Transverse colon (tissue), 4 donors: ENCODE results near the gene MACROD1. TPM values are rescaled to one million over a fixed set of nuclear protein-coding genes. Genes with fewer than 3 reads are reported as not detected.

Experiments used
- DNase-seq: peaks from one replicate; pipeline ENCODE4 v3.0.0-alpha.2; 2019
- H3K27ac ChIP-seq, 4 donors: fragments of 200-600 bp; sonication (generic); 2 replicates each; pipeline ENCODE4 v1.5.1; 2016 to 2018; ENCODE audit warnings: inconsistent platforms in 4 of 4
- H3K27me3 ChIP-seq: fragments of 200-600 bp; sonication (generic); 2 replicates; pipeline ENCODE4 v1.5.1; 2017; ENCODE audit warnings: inconsistent platforms
- H3K36me3 ChIP-seq, 4 donors: fragments of 200-600 bp; sonication (generic); 2 replicates each; pipeline ENCODE4 v1.5.1; 2017 to 2019; ENCODE audit warnings: inconsistent platforms in 4 of 4
- H3K4me1 ChIP-seq, 4 donors: fragments of 200-600 bp; sonication (generic); 2 replicates each; pipeline ENCODE4 v1.5.1; 2017 to 2020; ENCODE audit warnings: inconsistent platforms in 4 of 4
- H3K4me3 ChIP-seq, 4 donors: fragments of 200-600 bp; sonication (generic); 1 replicate in 1 of 4; 2 replicates in 3 of 4; pipeline versions ENCODE4 v1.5.1 to v1.6.1; 2017 to 2019; ENCODE audit warnings: inconsistent platforms in 4 of 4
- H3K9me3 ChIP-seq, 2 donors: fragments of 200-600 bp; sonication (generic); 2 replicates each; pipeline ENCODE4 v1.5.1; 2017 to 2019; ENCODE audit warnings: inconsistent platforms in 2 of 2
- EP300 ChIP-seq: sonication (generic); formaldehyde crosslinking; IDR thresholded peaks from one replicate; pipeline ENCODE4 v1.6.1; 2017; ENCODE audit warnings: antibody characterized with exemption, low read depth
- POLR2A ChIP-seq: fragments of 450-650 bp; IDR thresholded peaks from one replicate; pipeline ENCODE4 v1.6.1; 2016; ENCODE audit warnings: antibody characterized with exemption, mild to moderate bottlenecking, moderate library complexity
- POLR2AphosphoS5 ChIP-seq, 3 donors: sonication (generic); formaldehyde crosslinking; IDR thresholded peaks; one replicate each; pipeline ENCODE4 v1.6.1; 2016; ENCODE audit warnings: antibody characterized with exemption in 3 of 3
- WGBS, 2 donors: methylation state at CpG; one replicate each; pipeline ENCODE4 v1.1.5; 2018; ENCODE audit warnings: low coverage in 1 of 2; 5-methylcytosine and 5-hydroxymethylcytosine counted together
- in situ Hi-C, 4 donors: fragments of 200-750 bp; cut with MboI; loops; one replicate each; pipeline versions ENCODE4 v1.15.0 to v1.15.1; 2017; ENCODE audit warnings: low sequenced_read_pairs in 3 of 4, low pct_ligation_motif_present in 1 of 4, low pct_unique_long_range_greater_than_20kb in 1 of 4
- intact Hi-C: fragments of 100-400 bp; cut with DNase I; formaldehyde crosslinking; loops from one replicate; pipeline ENCODE4 v1.15.1; 2023; ENCODE audit warnings: low total_unique reads
- total RNA-seq, 4 donors: library from RNA; depleted of rRNA; stranded (reverse); fragments of >200 nt; gene quantifications; one replicate each; pipeline ENCODE4 v1.1.0, GENCODE V29; 2016
- TF ChIP-seq, protein P1 (sequence below), 5 experiments: fragments of 200-600 bp in 3 of 5; fragments of 450-650 bp in 2 of 5; sonication (generic) in 3 of 5; IDR thresholded peaks; 1 replicate in 2 of 5; 2 replicates in 3 of 5; pipeline ENCODE4 v1.5.1; 2016 to 2017; ENCODE audit warnings: antibody characterized with exemption in 5 of 5, inconsistent platforms in 3 of 5, mild to moderate bottlenecking in 2 of 5, moderate library complexity in 1 of 5

MACROD1 gene
- total RNA-seq, 4 donors from 2014 or later: 42.9 to 50.7 (median 50.1) TPM

DNA sequence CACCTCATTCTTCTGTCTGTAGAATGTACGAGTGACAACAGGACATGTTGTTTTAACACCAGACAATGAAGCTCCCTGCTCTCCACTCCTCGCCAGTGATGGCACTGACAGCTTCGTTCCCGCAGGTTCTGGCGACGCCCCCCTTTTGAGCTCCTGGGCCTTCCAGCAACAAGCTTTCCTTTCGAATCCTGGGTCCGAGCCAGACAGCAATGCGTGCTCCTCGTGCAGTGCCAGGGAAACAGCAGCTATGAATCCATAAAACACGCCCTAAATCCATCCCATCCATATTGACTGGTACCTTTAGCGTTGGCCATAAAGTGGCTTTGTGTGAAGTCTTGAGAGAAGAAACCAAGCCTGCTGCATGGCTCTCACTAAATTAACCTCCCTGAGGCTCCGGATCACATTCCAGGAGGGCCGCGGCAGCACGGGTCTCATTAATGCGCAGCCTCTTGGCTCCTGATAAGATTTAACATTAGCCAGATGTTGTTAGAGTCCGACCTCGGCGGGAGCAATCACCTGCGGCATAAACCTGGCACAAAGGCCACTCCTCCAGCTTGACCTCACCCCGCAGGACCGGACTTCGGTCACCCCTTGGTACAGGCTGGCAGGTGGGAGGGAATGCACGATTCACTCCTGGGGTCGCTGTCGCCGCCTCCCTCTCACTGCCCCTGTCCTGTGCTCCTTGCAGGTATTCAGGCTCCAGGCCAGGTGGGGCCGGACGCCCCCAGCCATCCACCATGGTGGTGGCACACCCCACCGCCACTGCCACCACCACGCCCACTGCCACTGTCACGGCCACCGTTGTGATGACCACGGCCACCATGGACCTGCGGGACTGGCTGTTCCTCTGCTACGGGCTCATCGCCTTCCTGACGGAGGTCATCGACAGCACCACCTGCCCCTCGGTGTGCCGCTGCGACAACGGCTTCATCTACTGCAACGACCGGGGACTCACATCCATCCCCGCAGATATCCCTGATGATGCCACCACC is 50.1 kb downstream of the MACROD1 start:
- no peaks in the 10 kb centered on the region for H3K36me3 ChIP-seq
- in situ Hi-C loops: no loop called here
- intact Hi-C loops: no loop called here
- no peaks in the 10 kb centered on the region for H3K4me1 ChIP-seq
- TF ChIP-seq, protein P1, sequence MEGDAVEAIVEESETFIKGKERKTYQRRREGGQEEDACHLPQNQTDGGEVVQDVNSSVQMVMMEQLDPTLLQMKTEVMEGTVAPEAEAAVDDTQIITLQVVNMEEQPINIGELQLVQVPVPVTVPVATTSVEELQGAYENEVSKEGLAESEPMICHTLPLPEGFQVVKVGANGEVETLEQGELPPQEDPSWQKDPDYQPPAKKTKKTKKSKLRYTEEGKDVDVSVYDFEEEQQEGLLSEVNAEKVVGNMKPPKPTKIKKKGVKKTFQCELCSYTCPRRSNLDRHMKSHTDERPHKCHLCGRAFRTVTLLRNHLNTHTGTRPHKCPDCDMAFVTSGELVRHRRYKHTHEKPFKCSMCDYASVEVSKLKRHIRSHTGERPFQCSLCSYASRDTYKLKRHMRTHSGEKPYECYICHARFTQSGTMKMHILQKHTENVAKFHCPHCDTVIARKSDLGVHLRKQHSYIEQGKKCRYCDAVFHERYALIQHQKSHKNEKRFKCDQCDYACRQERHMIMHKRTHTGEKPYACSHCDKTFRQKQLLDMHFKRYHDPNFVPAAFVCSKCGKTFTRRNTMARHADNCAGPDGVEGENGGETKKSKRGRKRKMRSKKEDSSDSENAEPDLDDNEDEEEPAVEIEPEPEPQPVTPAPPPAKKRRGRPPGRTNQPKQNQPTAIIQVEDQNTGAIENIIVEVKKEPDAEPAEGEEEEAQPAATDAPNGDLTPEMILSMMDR (IDR thresholded peaks at IDR 0.05): no peak
- TF ChIP-seq POLR2A (no peak), POLR2AphosphoS5 (IDR thresholded peaks at IDR 0.05) (no peak), EP300 (no peak)
- WGBS, 2 donors: 83% methylated on average over 47 of the region's 47 CpGs; no CpG with 5 or more reads in 1 of the 2 donors
- DNase-seq: no peak
- no peaks in the 10 kb centered on the region for H3K9me3 ChIP-seq
- H3K27me3 ChIP-seq: no peaks in the 10 kb centered on the region
- H3K4me3 ChIP-seq: no peak overlapping the region
- H3K27ac ChIP-seq: no peak overlapping the region

DNA sequence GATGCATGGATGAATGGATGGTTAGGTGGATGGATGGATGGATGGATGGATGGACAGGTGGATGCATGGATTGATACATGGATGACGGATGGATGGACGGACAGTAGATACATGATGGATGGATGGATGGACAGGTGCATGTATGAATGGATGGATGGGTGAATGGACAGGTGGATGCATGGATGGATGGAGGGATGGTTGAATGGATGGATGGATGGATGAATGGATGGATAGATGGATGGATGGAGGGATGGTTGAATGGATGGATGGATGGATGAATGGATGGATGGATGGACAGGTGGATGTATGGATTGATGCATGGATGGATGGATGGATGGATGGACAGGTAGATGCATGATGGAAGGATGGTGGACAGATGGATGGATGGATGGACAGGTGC is 51.7 kb downstream of the MACROD1 start:
- Histone ChIP-seq H3K4me3 (no peak overlapping the region), H3K4me1 (no peaks in the 10 kb centered on the region), H3K27ac (no peak overlapping the region), H3K9me3 (no peaks in the 10 kb centered on the region), H3K36me3 (no peaks in the 10 kb centered on the region), H3K27me3 (no peaks in the 10 kb centered on the region)
- intact Hi-C loops (no loop called here), in situ Hi-C loops (no loop called here)
- TF ChIP-seq, protein P1 (IDR thresholded peaks at IDR 0.05): no peak
- TF ChIP-seq EP300 (no peak), POLR2AphosphoS5 (IDR thresholded peaks at IDR 0.05) (no peak), POLR2A (no peak)
- DNase-seq: no peak
- 79 to 100% methylated on average over 2 of the region's 2 CpGs for WGBS, 2 donors

DNA sequence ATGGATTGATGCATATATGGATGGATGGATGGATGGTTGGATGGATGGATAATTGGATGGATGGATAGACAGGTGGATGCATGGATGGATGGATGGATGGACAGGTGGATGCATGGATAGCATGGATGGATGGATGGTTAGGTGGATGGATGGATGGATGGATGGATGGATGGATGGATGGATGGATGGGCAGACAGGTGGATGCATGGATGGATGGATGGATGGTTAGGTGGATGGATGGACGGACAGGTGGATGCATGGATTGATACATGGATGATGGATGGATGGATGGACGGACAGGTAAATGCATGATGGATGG is 52.5 kb downstream of the MACROD1 start:
- Histone ChIP-seq H3K4me3 (no peak overlapping the region), H3K9me3 (no peaks in the 10 kb centered on the region), H3K27ac (no peak overlapping the region), H3K36me3 (no peaks in the 10 kb centered on the region), H3K27me3 (no peaks in the 10 kb centered on the region), H3K4me1 (no peaks in the 10 kb centered on the region)
- in situ Hi-C loops: no loop called here
- DNase-seq: no peak
- 89 to 95% methylated on average over 2 of the region's 2 CpGs for WGBS, 2 donors
- intact Hi-C loops: no loop called here
- TF ChIP-seq EP300: no peak
- no peak for TF ChIP-seq POLR2AphosphoS5 (IDR thresholded peaks at IDR 0.05)
- TF ChIP-seq, protein P1 (IDR thresholded peaks at IDR 0.05): no peak
- TF ChIP-seq POLR2A: no peak

DNA sequence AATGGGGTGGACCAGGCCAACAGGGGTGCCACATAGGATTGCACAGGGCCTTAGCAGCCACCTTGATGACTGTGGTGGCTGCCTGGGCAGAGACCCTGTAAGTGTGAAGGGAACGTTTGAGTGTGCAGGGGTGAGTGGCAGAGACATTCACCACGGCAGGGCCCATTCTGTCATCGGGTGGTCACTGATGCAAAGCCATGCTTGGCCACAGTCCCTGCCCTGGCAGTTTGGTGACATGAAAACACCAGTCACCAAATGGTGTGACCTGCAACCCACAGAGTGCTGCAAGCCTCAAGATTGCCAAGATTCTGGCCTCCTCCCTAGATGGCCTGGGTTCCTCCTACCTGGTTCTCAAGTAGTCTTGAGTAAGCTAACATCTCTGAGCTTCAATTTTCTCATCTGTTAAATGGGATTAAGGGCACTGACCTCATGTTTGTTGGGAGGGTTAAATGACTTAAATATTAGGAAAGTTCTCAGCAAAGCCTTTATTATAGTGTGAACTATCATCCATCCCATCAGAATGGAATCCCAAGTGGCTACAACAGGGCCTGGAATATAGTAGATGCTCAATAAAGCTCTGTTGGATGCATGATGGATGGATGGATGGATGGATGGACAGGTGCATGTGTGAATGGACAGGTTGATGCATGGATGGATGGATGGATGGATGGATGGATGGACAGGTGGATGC is 53.0 kb downstream of the MACROD1 start:
- no peaks in the 10 kb centered on the region for H3K4me1 ChIP-seq
- no peak for TF ChIP-seq POLR2A
- TF ChIP-seq, protein P1 (IDR thresholded peaks at IDR 0.05): no peak
- no peak for TF ChIP-seq EP300
- no peak for TF ChIP-seq POLR2AphosphoS5 (IDR thresholded peaks at IDR 0.05)
- intact Hi-C loops: no loop called here
- H3K27me3 ChIP-seq: no peaks in the 10 kb centered on the region
- no peaks in the 10 kb centered on the region for H3K36me3 ChIP-seq
- in situ Hi-C loops: no loop called here
- no peak overlapping the region for H3K27ac ChIP-seq
- H3K4me3 ChIP-seq: no peak overlapping the region
- no peak for DNase-seq
- H3K9me3 ChIP-seq: no peaks in the 10 kb centered on the region
- WGBS, 2 donors: 54% methylated on average over 3 of the region's 3 CpGs; no CpG with 5 or more reads in 1 of the 2 donors
